ENCODE results near the gene OR12D1.

OR12D1 gene

GRCh38 chr6:29465279-29465678 lies 50.6 kb downstream of the OR12D1 start:
- DNase-seq (ENCODE audit: low read depth in 2 of 2): no peak

DNA sequence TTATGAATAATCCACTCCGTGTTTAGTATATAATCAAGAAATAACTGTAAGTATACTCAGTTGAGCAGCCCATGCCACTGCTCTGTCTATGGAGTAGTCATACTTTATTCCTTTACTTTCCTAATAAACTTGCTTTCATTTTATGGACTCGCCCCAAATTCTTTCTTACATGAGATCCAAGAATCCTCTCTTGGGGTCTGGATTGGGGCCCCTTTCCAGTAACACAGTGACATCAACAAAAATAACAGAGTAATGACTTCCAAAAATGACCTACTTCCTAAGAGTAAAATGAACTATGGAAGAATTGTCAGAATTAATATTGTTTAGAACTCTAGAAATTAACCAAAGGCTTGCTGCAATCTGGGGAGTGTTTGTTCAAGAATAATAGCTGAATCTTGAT lies 51.1 kb downstream of the OR12D1 start:
- DNase-seq (ENCODE audit: low read depth in 2 of 2): no peak

DNA sequence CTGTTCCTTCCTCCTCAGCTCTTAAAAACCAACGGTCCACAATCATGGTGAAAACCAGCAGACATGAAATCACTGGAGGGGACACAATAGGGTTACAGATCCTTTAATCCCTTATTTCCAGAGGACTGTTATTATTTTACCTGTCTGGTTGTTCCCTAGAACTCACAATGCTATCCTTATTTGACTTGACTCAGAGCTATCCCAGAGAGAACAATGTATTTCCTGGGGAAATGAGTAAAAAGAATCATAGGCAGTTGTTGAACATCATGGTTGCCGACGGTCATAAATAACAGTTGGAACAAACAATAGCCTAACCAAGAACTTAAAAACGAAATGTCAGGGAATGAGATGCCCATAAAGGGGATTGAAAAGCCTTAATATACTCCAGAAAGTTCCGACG lies 51.5 kb downstream of the OR12D1 start:
- no peak for DNase-seq (ENCODE audit: low read depth in 2 of 2)

Measured in stimulated activated CD8-positive, alpha-beta memory T cell treated with anti-CD3 and anti-CD28 coated beads, Interleukin-15, amount 100 ng/mL, for 48 hours (primary cell).